OCI-M1 (cell line): Measurements from ENCODE around the gene GRIA1.
A peak's percentile ranks its signal among the peaks of the same experiment; 100 is the strongest.

Experiments
- DNase-seq: peaks from one replicate; lab custom pipeline; 2025; lab: John Stamatoyannopoulos, UW

Gene GRIA1

DNA sequence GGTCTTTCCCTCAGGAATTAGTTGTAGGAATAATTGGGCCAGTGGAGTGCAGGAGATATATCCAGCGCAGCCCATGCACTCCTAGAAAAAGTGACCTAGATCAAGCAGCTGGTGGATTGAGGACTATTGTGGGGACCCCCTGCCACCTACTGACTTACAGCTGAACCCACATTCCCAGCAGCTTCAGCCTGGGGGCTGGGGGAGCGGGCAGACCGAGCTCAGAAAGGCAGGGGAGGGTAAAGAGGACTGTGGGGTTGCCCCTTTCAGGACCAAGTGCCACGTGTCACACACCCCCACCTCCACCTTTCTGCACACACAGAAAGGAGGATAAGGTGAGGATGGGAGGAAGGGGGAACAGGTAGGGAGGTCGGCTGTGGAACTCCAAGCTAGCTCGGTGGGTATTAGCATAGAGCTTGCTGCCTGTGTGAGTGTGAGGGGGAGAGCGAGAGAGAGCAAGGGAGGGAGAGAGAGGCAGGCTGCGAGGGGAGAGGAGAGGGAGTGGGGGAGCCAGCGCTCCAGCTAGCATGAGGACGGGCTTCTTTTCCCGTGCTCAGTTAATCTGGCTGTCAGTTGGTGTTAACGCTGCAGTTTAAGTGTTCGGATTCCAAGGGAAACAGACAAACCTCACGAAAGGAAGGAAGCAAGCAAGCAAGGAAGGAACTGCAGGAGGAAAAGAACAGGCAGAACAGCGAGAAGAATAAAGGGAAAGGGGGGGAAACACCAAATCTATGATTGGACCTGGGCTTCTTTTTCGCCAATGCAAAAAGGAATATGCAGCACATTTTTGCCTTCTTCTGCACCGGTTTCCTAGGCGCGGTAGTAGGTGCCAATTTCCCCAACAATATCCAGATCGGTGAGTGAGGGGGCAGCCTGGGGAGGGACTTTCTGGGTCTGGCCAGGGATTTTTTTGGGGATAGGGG lies at the start of gene GRIA1:
GRIA1 (plus strand) TSS at position 553 of the 920 bp plus-strand sequence.
- no peak for DNase-seq

DNA sequence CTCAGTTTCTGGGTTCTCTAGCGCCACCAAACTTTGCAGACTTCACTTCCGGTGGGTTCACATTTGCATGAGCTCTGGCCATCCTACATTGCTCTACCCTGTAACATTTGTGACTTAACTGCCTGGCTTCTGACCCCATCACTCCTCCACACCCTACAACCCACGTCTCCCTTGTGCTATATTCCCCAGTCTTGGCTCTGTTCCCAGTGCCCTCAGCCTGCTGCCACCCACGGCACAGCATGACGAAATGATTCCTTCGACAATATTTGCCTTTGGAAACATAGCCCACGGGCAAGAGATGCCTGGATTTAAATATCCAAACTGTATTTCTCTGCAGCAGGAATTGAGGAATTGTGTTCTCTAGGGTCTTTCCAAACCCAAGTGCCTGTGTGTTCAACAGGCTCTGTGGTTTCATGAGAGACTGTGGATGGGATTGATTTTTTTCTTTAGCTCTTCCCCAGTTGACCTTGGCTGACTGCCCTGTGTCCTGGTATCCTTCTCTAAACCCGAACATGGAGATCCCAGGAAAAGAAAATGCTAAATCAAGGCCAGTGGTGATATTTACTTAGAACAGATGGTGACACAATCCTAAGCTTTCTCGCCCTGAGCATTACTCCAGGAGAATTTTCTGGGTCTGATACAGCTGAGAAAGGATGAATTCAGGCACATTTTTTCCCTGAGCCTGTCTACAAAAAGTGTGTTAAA lies 44.4 kb upstream of the GRIA1 start:
- no peak for DNase-seq

DNA sequence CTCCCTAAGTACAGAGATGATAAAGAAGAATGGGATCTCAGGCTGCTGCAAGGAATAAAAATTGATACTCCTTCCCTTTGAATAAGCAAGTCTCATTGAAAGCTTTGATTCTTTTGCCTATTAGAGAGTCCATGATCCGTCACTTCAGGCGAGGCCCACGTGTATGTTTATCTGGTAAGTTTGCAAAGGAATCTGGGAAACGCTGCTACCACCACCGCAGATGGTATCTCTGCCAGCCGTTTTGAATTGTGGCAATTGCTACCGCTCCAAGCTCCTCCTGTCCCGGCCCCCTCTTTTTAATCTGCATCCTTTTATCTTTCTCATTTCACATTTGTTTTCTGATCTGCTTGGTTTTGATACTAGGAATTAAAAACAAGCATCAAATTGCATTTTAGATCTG lies 42.9 kb upstream of the GRIA1 start:
- peak; percentile 6 for DNase-seq

DNA sequence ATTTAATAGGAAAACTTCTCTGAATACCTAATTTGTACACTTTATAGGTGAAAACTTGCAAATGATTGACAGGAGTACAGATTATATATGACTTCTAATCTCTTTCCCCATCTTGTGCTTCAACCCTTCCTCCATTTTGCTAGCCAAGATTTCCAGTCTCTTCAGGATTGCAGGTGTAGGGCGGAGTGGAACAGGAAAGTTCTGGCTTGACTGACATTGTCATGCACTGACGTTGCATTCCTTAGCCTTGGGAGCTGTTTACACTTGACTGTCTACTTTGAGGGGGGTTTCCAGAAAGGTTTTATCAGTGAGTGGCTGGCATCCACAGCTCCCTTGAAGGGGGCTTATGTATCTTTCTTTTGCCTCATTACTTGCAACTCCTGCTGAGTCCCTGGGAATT lies 34.1 kb upstream of the GRIA1 start:
- no peak for DNase-seq

DNA sequence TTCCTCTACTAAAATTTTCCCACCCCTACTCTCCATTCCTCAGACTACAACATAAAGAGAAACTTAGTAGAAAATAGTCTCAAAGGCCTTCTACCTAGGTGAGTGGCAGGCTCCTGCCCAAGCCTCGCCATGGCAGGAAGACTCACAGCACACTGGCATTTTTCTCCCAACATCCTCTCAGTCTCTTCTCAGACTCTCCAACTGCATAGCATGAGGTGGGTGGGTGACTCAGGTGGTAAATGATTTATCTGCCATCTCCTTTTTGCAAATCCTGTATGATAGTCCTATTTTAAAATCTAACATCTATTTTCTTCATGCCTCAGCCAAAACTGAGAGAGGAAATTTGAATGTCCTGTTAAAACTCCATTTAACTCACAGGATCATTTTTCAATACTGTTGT lies 33.5 kb upstream of the GRIA1 start:
- no peak for DNase-seq

DNA sequence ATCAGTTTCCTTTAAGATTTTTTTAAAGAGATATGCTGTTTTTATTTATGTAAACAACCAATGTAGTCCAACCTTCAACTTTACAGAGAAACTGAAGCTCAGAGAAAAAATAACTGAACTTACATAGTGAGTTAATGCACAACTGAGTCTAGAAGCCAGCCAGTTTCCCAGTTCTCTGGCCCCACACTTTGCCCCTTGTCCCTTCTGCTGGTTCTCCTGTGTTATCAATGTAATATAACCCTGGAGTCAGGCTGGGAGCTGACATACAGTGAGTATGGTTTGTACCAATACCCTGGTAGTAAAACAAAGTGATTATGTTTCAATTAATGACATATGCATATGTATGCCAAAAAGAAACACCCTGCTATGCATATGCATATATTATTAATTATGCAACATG lies 32.2 kb upstream of the GRIA1 start:
- no peak for DNase-seq

DNA sequence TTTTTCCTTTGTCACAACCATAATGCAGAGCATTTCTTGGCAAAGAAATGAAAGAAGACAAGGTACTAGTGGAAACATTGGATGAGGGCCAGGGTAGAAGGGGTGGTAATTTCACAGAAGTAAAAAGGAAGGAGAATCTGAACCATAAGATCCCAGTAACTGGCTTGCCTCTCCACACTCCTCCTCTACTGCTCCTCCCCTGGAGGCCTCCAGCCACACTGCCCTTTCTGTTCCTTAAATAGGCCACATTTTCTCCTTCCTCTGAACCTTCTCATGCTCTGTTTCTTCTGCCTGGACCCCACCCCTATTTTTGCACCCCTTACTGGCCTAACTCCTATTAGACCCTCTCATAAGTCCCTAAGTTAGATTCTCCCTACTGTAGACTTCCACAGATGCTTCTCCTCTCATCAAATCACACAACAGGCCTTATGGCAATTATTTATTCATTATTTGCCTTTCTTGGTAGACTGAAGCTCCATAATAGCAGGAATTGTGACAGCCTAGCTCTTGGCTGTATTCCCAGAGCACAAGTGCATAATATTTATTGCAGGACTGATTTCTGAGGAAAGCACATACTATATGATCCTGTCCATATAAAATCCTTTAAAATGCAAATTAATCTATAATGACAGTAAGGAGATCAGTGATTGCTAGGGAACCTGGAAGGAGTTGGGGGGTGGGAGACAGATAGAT lies 31.3 kb upstream of the GRIA1 start:
- DNase-seq = no peak

DNA sequence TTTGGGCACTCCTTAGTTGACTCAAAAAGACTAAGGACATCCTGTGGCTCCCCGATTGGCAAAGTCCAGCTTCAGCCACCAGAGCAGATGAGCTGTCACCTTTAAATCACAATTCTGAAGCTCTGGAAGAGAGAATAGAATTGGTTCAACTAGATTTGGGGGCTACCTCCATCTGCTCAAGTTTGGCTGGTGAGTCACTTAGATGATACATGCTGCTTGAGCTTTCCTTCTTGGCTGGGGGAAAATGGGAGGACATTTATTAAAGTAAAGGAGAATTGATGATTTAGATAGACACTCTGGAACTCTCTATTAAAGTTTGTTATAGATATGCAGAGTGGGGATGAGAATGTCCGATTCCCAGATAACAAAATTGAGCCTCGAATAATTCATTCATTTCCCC lies 30.0 kb upstream of the GRIA1 start:
- DNase-seq = no peak

DNA sequence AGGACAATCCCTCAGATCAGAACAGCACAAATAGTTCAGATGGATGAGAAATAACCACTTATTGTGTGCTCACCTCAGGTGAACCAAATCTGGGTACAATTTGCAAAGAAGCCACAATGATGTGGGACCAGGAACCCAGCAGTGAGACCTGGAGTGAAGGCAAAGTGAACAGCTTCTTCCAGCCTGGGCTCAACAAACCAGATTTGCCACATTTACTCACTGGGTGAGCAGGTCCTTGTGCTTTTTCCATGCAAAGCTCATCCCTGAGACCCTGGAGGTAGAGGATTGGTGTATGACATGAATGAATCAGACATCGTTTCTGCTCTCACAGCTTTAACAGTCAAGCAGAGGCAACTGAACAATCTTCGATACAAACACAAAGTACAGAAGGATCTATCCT lies 29.1 kb upstream of the GRIA1 start:
- no peak for DNase-seq

DNA sequence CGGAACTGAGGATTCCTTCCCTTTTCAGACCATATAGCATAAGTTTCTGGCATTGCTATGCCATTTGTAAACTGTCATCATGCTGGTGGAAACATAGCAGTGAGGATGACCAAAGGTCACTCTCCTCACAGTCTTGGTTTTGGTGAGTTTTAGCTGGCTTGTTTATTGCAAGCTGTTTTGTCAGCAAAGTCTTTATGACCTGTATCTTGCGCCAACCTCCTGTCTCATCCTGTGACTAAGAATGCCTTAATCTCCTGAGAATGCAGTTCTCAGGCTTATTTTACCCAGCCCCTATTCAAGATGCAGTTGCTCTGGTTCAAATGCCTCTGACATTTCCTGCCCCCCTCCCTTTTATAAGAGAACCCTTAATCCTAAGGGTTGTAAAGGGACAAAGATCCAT lies 26.7 kb upstream of the GRIA1 start:
- no peak for DNase-seq

DNA sequence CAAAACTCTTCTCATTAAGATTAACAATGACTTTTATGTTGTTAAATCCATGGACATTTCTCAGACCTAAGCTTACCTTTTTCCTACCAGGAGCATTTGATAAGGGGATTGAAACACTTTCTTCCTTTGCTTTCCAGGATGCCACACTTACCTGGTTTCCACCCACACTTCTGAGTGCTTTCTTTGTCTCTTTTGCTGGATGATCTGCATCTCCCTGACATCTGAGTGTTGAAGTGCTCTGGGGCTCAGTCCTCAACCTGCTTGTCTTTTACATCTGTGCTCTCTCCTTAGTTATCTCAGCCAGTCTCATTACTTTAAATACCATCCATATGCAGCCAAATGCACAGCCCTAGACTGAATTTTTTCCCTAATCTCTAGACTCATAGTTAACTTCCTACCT lies 22.9 kb upstream of the GRIA1 start:
- no peak for DNase-seq

DNA sequence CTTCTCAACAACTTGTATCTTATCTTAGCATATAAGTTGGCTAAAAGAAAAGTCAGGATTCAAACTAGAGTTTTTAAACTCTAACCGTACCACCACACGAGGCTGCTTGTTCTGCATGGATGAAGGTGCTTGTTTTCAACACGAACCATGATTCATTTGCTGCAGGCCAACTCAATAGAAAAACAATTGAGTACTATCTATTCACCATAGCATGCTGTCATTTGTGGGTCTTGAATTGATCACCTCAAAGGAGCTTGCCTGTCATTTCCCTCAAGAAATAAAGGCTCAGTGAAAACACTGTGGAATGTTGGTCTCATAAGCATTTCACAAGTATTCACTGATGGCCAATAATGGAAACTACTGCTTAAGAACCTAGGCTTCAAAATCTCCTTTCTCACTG lies 21.0 kb upstream of the GRIA1 start:
- DNase-seq = no peak

DNA sequence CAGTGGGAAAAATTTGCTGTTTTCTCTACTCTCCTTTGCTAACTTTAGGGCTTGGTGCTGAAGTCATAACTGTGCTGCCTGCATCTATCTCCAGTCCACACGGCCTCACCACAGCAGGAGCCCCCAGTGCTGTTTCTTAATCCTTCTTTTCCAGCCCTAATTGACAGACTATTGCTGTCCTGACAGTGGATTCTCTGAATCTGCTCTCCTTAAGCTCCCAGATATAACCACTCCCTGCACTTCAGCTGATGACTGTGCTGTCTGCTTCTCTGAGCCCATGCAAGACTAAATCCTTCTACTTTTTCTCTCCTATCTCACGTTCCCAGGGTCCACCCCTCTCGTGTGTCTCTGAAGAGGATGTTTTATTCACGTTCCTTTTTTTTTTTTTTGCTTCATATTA lies 19.7 kb upstream of the GRIA1 start:
- no peak for DNase-seq

DNA sequence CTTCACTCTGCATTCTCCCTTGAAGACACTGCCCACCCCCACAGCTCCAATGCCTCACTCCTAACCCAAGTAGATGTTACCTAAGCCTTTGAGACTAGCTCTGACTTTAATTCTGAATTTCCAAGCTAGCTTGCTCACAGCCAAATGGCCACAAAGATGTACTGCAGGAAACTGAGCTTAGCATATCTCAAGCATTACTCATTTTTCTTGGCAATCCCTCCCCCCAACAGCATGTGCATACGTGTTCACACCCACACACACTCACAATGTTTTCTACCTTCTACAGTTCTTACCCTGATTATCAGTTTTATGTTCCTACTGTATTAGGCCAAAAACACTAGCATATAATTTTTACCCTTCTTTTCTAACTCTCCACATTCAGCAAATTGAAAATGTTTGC lies 13.7 kb upstream of the GRIA1 start:
- no peak for DNase-seq

DNA sequence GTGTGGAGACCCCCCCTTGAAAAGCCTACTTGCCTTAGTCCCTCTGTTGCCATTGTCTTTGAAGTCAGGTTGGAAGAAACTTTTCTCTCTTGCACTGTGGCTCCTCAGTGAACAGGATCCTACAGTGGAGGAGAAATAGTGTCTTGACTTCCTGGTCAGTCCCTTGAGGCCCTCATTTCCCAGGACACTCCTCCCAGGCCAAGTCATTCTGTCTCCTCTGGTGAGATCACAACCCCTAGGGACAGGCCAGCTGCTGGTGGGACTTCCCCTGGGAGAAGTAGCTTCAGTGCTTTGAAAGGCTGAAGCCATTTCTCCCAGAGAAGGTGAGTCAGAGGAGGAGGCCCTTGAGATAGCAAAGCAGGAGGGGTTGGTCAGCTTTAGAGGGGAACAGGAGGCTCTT lies 10.1 kb upstream of the GRIA1 start:
- DNase-seq = no peak

DNA sequence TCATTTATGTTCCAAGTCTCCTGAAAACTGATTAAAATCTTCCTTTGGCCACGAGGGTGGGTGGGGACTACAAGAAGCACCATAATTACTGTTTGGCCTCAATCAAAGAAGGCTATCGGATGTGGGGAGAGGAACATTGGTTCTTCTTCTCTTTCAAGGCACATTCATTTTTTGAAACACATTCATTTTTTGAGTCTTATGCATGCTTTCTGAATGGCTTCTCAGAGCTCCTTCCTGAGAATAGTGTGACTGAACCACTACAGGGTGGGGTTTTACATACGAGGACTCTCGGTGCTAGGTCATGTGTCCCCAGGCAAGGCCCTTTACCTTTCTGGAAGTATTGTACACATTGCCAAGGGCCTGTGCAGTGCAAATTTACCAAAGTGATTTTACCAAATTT lies 7.0 kb upstream of the GRIA1 start:
- DNase-seq = no peak

DNA sequence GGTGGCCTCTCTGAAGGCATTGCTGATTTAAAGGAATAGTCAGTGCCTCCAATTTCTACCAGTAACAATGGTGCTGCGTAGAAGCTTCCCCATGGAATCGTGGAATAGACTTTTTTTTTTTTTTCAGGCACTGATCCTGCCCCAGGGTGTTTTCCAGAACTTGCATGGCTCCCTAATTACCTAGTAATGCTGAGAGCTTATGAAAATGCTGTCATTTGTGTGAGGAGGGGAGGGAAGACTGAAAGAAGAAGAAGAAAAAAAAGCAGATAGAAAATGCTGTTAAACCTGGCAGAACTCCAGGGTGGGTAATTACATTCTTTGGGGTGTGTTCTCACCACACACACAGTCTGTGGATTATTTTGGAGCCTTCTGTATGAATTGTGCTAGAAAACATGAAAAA lies 4.8 kb upstream of the GRIA1 start:
- no peak for DNase-seq

DNA sequence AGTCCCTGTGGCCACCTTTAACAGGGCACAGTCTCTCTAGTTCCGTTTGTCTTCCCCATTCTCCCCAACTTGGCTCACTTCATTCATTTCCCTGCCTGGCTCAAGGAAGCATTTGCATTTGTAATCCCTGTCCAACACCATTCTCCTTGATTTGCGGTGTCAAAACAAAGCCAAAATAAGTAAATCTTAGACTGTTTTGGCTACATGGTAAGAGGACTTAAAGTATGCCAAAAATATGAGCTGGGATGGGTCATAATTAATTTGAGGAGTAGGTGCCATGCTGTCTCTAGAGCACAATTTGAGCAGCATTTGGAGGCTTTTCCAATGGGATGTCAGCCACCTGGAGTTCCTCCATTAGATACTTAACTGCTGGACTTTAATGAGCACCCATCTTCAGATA lies 3.7 kb upstream of the GRIA1 start:
- no peak for DNase-seq

DNA sequence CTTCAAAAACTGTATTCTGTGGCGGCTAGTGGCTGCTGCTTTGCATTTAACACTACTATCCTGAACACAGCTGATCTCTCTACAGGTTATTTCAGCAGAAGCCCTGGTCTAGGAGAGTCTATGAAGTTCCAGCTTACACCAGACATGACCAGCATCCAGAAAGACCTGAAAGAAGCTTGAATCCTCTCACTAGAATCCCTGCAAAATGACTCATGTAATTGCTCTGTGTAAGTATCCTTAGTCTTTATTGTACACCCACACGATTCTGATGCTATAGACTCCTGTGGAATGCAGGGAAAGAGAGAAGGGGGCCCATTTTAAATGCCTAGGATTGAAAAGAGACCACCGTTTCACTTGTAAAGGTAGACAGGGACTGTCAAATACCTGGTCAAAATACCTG lies 859 bp upstream of the GRIA1 start:
- DNase-seq = no peak

DNA sequence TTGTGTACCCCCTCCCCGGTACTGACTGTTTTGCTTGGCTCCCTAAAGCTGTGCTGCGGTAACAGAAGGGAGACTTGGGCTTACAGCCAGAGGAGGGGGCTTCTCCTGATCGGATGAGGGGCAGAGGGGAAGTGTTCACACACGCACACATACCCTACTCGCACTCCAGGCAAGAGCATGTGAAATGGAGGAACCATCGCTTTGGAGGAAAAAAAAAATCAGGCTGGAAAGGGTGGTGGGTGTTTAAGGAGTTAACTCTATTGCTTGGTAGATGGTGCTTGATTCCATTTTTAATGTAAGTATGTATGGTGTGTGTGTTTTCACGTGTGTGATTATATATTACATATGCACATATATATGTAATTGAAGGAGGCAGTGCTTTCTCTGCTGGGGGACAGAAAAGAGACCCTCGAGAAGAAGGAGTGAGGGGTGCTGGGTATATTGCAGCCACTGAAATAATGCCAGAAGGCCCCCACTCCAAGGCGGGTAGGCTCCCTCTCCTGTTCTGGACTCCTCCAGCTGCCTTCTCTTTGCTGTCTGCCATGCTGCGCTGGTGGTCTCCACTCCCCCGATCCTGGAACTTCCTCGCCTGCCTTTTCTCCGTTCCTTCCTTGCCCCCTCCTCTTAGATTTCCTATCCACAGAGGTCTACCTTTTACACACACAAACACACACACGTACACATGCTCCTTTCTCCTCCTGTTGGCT lies 721 bp downstream of the GRIA1 start:
- DNase-seq = no peak

DNA sequence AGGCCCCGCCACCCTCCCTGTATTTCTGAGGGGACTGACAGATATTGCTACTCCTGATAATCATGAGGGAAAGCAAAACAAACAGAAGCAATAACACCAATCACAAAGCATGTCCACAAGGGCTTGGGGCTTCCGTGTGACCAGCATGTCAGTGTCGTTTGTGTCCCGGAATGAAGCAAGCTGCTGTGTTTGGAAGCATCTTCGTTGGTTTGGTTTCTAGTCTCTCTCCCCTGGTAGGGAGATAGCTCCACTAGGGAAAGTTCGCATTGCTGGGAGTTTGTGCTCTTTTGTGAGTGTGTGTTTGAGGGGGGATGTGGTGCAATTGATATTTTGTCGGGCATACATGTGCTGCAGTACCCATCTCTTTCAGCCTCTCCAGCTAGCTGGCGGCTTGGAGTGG lies 1.4 kb downstream of the GRIA1 start:
- DNase-seq = no peak

DNA sequence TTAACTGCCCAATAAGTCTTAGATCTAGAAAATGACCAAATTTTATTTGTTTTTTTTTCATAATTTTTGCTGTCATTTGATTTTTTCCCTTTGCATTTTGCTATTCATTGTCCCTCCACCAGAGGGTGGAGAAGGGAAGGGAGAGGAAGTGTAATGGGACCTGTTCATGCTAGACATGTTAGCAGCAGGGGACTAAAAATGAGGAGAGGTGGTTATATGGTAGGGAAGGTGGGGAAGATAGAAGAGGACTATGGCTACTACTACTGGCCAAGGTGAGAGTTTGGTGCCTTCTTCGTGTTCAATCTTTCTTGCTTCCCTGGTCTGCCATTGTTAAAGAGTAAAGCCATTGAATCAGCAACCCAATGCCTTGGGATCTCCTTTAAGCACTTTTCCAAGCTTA lies 6.4 kb downstream of the GRIA1 start:
- peak; percentile 42 for DNase-seq
